ENCODE measurements around the gene TYMS. TPM values are rescaled to one million over a fixed set of nuclear protein-coding genes. Genes with fewer than 3 reads are reported as not detected.

Gene TYMS
- total RNA-seq, 4 donors from 2014 or later: 0.20 to 1.7 TPM; not detected in 2

DNA sequence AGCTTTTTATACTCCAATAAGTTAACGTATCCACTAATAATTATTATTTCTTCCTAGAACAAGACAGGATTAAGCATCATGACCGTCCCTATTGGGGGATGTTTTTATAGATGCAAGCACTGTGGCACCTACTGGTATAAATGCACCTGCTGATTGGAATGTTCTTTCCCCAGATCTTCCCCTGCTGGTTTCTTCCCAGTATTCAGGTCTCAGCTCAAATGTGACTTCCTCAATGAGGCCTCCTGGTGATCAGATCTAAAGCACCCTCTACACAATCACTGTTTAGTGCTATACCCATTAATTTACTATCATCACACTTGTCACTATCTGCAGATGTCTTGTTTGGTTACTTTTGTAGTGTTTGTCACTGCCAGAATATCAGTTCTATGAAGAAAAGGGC lies 3.9 kb upstream of the TYMS start:
- Histone ChIP-seq H3K36me3 (no peaks in the 10 kb centered on the region), H3K27ac (no peak overlapping the region), H3K9me3 (no peaks in the 10 kb centered on the region), H3K4me3 (no peak overlapping the region), H3K27me3 (peaks cover 21 to 50% (median 46%) of the 10 kb centered on the region in 3 donors), H3K4me1 (no peaks in the 10 kb centered on the region)
- TF ChIP-seq, protein P1, sequence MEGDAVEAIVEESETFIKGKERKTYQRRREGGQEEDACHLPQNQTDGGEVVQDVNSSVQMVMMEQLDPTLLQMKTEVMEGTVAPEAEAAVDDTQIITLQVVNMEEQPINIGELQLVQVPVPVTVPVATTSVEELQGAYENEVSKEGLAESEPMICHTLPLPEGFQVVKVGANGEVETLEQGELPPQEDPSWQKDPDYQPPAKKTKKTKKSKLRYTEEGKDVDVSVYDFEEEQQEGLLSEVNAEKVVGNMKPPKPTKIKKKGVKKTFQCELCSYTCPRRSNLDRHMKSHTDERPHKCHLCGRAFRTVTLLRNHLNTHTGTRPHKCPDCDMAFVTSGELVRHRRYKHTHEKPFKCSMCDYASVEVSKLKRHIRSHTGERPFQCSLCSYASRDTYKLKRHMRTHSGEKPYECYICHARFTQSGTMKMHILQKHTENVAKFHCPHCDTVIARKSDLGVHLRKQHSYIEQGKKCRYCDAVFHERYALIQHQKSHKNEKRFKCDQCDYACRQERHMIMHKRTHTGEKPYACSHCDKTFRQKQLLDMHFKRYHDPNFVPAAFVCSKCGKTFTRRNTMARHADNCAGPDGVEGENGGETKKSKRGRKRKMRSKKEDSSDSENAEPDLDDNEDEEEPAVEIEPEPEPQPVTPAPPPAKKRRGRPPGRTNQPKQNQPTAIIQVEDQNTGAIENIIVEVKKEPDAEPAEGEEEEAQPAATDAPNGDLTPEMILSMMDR (IDR thresholded peaks at IDR 0.05 in 4 of 5, conservative IDR thresholded peaks at IDR 0.05 in 1 of 5): no peak
- no peak for TF ChIP-seq POLR2A (IDR thresholded peaks at IDR 0.05)
- no peak for DNase-seq
- in situ Hi-C loops (cut with MboI; ENCODE audit: low sequenced_read_pairs in 4 of 4) (no loop called here), intact Hi-C loops (cut with DNase I; ENCODE audit: low total_unique reads) (no loop called here)
- ATAC-seq: no peak

DNA sequence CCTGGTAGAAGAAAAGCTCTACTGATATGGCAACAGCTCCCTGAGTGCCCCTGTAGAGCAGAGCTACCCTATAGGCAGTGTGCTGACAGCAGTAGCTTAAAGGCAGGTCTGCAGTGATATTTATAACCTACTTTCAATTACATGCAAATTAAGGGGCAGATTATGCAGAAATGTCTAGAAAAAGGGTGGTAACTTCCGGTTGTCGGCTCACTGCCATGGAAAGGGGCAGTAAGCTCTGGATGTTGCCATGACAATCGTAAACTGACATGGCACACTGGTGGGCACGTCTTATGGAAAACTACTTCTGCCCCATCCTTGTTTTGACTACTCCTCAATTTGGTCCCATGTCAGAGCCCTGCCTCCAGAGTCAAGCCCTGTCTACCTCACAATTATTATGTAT lies 2.9 kb upstream of the TYMS start:
- Histone ChIP-seq H3K36me3 (no peaks in the 10 kb centered on the region), H3K4me1 (no peaks in the 10 kb centered on the region), H3K27ac (no peak overlapping the region), H3K4me3 (no peak overlapping the region), H3K27me3 (peaks cover 28 to 61% (median 57%) of the 10 kb centered on the region in 3 donors), H3K9me3 (no peaks in the 10 kb centered on the region)
- ATAC-seq (no peak), DNase-seq (no peak)
- in situ Hi-C loops (cut with MboI; ENCODE audit: low sequenced_read_pairs in 4 of 4) (no loop called here), intact Hi-C loops (cut with DNase I; ENCODE audit: low total_unique reads) (no loop called here)
- no peak for TF ChIP-seq POLR2A (IDR thresholded peaks at IDR 0.05)
- TF ChIP-seq, protein P1 (IDR thresholded peaks at IDR 0.05 in 4 of 5, conservative IDR thresholded peaks at IDR 0.05 in 1 of 5): no peak

DNA sequence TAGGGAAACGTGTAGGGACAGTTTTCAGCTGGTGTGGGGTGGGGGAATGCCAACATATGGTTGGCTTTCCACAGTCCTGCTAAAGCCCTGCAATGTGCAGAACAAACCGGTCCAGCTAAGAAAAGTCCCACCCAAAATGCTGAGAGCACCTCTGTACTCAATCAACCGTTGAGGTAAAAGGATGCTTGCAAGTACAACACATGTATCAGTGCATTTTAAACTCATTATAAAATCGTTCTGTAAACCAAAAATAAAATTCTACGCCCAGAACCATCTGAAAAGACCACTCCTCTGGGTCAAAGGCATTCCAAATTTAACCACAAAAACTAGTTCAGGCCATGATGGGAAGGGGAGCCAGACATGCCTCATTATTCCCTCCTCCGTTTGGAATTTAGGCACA lies 2.0 kb upstream of the TYMS start:
- intact Hi-C loops (cut with DNase I; ENCODE audit: low total_unique reads) (no loop called here), in situ Hi-C loops (cut with MboI; ENCODE audit: low sequenced_read_pairs in 4 of 4) (no loop called here)
- Histone ChIP-seq H3K27me3 (peaks cover 28 to 65% (median 61%) of the 10 kb centered on the region in 3 donors), H3K4me3 (no peak overlapping the region), H3K36me3 (no peaks in the 10 kb centered on the region), H3K27ac (no peak overlapping the region), H3K9me3 (no peaks in the 10 kb centered on the region), H3K4me1 (no peaks in the 10 kb centered on the region)
- no peak for DNase-seq
- TF ChIP-seq, protein P1 (IDR thresholded peaks at IDR 0.05 in 4 of 5, conservative IDR thresholded peaks at IDR 0.05 in 1 of 5): no peak
- TF ChIP-seq POLR2A (IDR thresholded peaks at IDR 0.05): no peak
- no peak for ATAC-seq

DNA sequence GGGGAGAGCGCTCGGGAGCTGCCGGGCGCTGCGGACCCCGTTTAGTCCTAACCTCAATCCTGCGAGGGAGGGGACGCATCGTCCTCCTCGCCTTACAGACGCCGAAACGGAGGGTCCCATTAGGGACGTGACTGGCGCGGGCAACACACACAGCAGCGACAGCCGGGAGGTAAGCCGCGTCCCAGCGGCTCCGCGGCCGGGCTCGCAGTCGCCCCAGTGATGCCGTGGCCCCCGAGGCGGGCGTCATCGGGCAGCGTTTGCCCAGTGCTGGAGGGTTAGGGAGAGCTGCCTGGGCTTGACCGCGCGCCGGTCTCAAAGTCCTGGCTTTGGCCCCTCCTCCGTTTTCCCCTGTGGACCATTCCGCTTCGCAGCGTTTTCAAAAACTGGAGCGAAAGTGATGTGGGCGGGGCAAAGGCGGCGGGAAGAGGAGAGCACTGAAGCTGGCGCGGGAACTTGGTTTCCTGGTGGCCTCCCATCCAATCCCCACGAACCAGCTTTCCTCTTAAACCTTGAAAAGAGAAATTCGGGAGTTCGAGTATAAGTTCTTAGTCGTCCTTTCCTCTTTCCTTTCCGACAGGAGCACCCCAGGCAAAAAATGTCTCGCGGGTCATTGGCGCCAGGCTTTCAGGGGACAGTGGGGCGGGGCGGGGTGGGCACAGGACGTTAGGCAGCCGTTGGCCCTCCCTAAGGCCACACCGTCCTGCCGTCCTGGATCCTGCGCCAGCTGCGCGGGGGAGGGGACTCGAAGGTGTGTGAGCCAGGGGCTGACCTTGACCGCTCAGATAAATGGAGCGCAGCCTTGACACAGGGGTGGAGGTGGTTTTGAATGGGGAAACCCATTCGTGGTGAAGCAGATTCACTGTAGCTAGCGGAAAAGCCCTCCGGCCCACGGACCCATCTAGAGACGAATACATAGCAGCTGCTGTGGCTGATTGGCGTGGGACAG lies 821 bp downstream of the TYMS start:
- intact Hi-C loops (cut with DNase I; ENCODE audit: low total_unique reads) (no loop called here), in situ Hi-C loops (cut with MboI; ENCODE audit: low sequenced_read_pairs in 4 of 4) (no loop called here)
- Histone ChIP-seq H3K27me3 (peaks cover 22 to 54% (median 51%) of the 10 kb centered on the region in 3 donors), H3K4me1 (no peaks in the 10 kb centered on the region), H3K9me3 (no peaks in the 10 kb centered on the region), H3K36me3 (no peaks in the 10 kb centered on the region), H3K27ac (no peak overlapping the region), H3K4me3 (peak overlapping the region; percentile 59 to 70 (median 64))
- TF ChIP-seq, protein P1 (IDR thresholded peaks at IDR 0.05 in 4 of 5, conservative IDR thresholded peaks at IDR 0.05 in 1 of 5): no peak
- TF ChIP-seq POLR2A (IDR thresholded peaks at IDR 0.05): no peak
- ATAC-seq (peak in 1 of 2 donors; percentile 30), DNase-seq (peak; percentile 14 to 29)
